NCI-H345 (cell line): ENCODE data around the gene NLRC3.

Experiments used
- DNase-seq: peaks from one replicate; lab custom pipeline; 2025; lab: John Stamatoyannopoulos, UW

The NLRC3 gene

DNA sequence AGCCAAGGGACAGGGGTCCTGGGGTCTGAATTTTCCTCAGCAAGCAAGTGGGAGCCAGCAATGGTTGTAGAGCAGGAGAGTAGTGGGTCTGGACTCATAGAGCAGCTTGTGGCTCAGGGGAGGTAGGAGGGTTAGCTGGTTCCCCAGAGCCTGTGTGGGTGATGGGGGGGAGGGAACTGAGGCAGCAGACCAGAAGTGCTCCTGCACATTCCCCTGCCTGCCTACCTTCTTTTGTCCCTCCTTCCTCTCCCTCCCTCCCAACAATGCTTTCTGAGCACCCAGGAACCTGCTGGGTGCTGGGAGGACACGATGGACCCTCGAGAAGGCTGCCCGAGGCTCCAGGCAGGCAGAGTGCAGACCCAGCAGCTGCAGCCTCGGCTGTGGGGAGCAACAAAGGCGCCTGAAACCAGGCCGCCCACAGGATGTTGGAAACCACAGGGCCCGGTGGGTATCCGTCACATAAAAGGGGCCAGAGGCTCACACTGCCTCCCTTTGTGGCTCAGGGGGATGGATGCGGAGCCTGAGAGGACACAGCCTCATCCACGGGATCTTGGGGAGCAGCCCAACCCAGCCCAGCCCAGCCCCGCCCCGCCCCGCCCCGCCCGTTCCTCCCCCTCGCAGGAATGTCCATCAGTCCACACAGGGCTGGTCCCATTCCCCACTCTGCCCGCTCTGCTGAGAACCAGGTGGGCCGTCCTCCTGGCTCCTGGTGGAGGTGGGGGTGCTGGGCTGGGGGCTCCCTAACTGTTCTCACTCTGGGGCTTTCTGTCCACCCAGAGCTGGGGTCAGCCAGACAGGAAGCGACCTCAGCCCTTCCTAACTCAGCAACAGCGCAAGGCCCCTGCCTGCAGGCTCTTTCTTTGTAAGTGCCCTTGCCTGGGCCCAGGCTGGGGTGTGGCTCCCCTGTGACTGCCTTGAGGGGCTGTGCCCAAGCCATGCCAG, 1.7 kb upstream of the NLRC3 start:
- no peak for DNase-seq

DNA sequence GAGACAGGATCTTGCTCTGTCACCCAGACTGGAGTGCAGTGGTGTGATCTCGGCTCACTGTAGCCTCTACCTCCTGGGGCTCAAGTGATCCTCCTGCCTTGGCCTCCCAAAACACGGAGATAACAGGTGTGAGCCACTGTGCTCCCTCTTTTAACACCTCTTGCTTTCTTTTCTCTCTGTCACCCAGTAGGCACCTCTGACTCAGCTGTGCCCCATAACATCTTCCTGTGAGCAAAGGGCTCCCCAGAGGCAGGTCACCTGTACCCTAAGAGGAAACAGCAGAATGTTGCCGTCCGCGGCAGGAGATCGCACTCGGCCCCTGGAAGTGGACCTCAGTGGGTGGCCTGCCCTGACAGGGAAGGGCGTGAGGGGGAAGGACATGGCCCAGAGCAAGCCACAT, 918 bp upstream of the NLRC3 start:
- no peak for DNase-seq

DNA sequence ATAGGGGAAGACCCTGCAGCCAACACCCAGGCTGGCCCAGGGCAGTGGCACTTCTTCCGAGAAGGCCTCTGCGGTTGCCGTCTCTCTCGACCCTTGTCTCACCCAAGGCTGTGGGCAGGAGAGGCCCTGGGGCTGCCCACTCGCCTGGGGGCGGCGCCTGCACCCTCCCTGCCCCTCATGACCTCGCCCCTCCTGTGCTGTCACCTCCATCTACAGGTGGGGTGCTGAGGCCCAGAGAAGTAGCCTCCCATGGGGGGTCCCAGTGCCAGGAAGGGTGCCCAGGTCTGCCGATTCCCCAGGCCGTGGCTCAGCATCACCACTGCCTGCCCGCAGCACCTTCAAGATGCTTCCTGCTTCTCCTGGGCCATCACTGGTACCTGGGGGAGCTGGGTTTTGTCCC, 992 bp downstream of the NLRC3 start:
- no peak for DNase-seq

DNA sequence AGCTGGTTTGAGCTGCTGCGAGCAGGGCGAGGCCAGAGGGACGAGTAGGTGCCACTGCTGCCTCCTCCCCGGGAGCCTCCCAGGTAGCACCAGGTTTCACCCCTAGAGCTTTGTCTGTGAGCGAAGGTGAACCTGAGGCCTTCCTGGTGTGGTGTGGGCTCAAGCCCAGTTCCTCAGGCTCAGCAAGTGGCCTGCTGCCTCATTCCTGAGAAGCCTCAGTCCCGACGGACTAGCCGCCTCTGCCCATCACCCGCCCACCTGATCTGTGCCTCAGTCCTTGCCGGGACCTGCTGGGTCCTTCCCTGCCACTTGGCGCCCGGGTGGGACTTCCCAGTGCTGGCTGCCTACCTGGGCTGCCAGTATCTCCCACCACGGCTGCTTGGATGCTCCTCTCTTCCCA, 1.7 kb downstream of the NLRC3 start:
- no peak for DNase-seq

DNA sequence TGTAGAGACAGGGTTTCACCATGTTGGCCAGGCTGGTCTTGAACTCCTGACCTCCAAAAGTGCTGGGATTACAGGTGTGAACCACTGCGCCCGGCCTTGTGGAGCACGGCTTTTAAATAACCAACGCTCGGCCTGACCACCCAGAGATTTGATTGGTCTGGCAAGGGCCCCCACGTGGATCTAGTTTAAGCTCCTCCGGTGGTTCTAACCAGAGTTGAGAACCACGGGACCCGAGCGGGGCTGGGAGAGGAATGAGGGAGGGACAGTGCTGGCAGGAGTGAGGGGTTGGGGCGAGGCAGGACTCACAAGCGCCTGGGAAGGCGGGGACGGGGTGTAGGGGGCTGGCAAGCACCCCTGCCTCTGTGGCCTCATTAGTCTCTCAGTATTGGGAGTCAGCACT, 3.0 kb downstream of the NLRC3 start:
- DNase-seq, result no peak

DNA sequence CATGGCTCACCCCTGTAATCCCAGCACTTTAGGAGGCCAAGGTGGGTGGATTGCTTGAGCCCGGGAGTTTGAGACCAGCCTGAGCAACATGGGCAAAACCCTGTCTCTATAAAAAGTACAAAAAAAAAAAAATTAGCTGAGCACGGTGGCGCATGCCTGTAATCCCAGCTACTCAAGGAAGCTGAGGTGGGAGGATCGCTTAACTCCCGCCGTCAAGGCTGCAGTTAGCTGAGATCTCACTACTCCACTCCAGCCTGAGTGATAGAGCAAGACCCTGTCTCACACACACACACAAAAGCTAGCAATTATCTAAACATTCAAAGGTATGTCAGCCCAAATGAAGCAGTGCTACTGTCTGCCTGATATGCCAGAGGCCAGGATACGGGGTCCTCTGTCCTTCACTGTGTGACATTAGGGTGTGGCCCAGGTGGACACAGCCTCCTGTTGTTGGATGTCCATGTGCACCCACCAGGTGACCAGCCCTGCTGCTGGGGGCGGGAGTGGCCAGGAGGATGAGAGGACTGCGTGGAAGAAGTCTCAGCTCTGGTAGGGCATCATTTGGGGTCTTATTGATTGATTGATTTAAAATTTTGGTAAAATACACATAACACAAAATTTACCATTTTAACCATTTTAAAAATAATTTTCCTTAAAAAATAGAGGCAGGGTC, 3.9 kb downstream of the NLRC3 start:
- DNase-seq, result no peak

DNA sequence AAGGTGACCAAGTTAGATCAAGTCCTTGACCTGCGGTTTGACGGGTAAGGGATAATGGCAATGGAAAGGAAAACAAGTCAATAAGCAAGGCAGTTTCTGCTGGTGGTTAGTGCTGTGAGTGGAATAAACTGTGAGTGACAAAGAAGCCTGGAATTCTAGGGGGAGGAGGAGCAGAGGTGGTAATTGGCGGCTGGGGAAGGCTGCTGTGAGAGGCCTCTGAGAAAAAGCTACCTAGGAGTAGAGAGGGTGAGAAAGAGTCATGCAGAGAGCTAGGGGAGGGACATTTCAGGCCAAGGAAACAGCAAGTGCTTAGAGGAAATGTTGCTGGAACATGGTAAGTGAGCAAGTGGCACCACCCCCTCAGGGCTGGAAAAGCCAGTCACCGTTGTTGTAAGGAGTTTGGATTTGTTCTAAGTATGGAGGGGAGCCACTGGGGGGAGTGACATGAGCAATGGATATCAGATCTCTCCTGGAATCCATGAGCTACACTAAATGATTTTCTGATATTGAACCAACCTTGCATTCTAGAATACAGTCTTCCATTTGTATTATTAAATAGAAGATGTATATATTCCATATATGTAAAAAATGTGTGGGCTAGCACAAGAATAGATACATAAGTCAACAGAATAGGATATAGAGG, 6.7 kb downstream of the NLRC3 start:
- no peak for DNase-seq

DNA sequence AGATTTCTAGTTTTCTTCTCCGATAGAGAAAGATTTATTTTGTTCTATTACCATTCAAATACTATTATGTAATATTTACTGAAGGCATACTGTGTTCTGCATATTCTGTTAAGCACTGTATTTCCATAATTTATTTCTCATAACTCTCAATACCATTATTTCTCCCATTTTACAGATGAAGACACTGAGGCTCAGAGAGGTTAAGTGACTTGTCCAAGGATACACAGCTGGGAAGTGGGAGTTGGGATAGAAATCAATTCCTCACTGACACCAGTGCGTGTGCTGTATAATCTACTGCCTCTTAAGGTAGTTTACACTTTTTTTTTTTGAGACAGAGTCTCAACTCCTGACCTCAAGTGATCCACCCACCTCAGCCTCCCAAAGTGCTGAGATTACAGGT, 7.4 kb downstream of the NLRC3 start:
- DNase-seq, result no peak

DNA sequence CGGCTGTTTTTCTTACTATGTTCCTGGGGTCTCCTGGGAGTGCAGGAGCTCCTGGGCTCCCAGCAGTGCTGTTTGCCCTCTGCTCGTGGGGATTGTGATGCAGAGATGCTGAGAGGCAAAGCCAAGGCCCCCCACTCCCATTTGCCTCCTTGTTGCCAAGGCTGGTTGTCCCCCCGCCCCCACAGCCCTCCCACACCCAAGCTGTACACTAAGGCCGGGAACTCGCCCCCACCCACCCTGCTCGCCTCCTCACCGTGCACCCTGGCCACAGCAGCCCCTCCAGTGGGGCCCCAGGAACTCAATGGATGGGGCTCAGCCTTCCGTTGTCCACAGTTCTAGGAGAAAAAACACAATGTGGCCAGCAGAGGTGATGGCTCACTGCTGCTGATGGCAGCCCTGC, 10.2 kb downstream of the NLRC3 start:
- DNase-seq, result no peak

DNA sequence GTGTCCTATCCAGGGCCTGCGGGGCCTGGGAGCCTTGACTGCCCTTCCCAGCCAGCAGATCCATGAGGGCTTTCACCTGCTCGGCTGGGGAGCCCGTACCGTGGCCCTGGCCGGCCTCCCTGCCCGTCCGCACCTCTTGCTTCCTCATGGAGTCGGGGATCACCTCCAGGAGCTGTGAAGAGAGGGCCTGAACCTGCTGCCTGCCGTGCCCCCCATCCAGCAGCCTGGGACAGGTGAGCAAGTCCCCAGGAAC, 12.4 kb downstream of the NLRC3 start:
- DNase-seq, result no peak

DNA sequence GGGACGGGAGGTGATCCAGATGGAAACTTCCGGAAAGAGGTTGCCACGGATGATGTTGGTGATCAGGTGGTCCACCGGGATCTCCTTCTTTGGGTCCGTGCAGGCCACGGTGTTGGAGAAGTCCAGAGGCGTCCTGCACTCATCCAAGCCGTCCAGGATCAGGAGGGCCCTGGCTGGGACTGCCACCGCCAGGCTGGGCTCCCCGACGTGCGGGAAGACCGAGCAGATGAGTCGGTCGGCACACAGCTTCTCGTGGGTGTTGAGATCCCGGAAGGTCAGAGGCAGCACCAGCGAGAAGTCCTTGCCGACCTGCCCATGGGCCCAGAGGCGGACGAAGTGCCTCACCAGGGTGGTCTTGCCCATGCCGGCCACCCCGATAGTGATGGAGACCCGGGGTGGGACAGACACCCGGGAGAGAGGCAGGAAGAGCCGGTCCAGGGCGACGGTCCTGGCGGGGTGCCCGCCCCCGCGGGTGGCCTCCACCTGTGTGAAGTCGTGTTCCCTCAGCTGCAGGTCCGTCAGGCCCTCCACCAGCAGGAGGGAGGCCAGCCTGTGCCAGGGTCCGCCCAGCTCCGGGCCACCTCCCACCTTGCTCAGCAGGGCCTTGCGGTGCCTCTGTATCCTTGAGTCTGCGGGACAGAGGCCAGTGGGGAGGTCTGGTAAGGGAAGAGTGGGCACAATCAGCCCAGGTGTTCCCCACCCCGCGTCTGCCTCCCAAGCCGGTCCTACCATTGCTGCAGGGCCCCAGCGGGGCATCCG, 12.9 kb downstream of the NLRC3 start:
- DNase-seq, result no peak

DNA sequence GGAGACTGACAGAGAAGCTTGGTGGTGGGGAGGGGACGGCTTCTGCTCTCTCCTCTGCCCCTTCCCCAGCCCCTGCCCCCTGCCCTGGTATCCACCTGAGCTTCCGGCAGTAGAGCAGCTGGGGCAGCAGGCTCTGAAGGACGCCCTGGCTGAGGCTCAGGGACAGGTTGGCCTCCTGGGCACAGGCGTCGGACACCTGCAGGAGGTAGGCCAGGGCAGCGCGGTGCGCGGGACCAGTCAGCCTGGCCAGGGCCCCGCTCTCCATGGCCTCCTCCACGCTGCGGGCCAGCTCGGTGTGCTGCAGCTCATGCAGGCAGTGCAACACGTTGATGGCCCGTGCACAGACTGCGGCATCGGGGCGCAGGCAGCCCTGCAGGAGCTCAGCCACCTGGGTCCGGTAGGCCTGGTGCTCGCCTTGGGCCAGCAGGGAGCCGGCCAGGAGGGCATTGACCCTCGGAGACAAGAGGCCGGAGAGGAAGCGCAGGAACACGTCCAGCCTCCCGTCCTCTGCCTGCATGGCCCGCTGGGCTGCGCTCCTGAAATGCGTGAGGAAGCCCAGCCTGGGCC, 14.2 kb downstream of the NLRC3 start:
- DNase-seq, result no peak

DNA sequence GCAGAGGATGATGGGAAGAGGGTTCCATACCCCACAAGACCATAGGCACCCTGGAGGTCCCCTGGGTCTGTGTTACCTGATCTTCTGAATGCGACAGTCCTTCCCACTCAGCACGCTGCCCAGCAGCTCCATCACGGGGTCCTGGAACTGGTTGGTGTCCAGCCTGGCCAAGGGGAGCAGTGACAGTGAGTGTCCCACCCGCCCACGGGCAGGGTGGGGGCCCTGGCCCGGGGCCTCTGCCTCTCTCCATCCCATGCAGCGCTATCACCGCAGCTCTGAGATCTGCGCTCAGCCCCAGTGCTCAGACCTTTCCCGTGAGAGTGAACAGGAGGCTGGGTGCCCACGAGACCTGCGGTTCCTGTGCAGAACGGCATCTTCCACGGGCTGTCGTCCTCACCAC, 15.6 kb downstream of the NLRC3 start:
- DNase-seq, result no peak

DNA sequence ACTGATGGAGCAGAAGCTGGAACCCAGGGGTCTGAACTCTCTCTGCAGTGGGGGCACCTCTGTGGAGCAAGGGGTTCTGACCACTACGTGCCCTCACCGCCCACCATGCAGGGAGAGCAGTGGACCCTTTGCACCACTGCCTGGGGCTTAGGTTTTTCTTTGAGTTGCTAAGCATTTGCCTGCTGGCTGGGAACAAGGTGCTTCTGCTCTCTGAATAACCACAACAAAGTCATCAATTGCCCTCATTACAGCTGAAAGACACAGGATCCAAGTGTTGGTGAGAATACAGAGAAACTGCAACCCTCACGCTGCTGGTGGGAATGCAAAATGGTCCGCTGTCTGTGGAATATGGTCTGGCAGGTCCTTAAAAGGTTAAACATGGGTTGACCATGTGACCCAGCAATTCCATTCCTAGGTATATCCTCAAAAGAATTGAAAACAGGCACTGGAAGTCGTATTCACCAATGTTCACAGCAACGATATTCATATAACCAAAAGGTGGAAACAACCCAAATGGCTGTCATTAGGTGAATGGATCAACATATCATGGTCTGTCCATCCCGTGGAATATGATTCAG, 22.8 kb downstream of the NLRC3 start:
- DNase-seq, result no peak

DNA sequence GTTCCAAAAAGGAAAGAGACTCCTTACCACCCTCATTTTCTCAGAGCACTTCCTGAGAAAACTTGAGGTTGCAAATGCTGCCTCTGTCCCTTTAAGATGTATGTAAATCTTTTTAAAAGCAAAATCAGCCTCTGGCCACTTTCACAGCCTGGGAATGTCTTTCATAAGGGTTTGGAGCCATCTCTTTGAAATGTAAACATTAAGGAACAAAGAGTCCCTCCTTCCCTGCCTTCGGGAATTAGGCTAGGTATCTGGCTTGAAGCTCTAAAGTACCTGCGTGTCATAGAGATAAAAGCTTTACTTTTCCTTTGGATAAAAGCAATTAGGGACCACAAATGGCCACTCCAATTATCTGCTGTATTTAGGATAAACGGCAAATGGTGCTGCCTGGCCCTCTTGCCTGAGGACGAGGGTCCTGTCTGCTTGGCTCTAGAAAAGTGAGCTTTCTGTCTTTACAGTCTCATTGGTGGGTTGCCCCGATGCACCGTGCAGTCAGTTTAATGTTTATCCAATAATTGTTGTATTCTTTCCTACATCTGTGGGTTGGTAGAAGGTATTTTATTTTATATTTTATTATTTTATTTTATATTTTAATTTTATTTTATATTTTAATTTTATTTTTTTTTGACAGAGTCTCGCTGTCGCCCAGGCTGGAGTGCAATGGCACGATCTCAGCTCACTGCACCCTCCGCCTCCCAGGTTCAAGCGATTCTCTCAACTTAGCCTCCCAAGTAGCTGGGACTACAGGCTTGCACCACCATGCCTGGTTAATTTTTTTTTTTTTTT, 23.9 kb downstream of the NLRC3 start:
- peak; percentile 13 for DNase-seq

DNA sequence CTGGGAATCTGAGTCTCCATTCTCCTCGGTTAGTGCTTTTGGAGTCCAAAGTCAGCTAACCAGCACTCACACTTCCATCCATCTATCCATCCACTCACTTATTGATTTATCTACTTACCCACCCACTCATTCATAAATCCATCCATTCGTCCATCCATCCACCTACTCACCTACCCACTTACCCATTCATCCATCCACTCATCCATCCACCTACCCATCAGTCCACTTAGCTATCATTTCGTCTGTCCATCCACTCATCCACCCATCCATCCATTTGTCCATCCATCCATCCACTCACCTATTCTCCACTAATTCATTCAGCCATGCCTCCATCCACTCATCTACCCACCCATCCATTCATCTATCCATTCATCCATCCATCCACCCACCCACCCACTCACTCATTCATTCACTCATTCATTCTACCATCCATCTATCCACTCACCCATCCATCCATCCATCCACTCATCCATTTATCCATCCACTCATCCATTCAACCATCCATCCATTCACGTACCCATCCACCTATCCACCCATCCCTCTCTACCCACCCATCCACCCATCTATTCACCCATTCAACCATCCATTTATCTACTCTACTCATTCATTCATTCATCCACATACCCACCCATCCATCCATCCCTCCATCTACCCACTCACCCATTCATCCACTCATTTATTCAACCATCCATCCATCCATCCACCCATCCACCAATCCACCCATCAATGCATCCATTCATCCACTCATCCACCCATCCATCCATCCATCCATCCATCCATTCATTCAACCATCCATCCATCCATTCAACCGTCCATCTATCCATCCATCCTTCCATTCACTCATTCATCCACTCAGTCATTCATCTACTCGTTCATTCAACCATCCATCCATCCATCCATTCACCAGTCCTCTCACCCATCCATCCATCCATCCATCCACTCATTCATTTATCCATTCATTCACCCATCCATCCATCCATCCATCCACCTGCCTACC, 26.1 kb downstream of the NLRC3 start:
- DNase-seq, result no peak

DNA sequence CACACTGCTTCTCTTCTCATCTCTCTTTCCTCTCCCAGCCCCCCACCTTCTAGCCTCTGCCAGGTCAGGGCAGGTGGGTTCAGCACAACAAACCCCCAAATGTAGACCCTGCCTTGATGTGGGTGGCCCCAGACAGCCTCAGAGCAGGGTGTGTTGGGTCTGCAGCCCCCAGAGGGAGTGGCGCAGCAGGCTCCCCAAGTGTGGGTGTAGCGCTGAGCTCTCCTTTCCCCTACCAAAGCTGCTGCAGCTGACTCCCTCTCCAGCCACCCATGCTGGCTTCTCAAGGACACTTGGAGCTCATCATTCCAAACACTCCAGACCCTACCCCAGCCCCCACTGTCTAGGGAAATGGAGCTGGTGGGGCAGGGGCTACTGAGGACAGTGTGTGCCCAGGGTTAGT, 27.3 kb downstream of the NLRC3 start:
- DNase-seq, result no peak

DNA sequence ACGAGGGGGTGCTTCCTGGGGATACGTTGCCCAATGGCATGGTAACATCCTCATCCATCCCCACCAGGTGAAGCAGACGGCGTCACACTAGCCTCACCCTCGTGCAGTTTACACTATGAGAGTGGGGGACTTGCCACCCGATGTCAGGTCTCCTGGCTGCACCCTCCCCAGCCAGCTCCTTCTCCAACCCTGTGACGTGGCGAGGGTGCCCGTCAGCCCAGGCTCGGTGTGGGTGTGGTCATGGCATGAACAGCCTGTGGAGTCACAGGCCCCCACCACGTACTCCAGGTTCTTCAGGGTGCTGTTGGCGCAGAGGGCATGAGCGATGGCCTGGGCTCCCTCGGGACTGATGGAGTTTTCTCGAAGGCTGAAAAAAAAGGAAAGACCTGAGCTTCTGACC, 28.3 kb downstream of the NLRC3 start:
- DNase-seq, result no peak

DNA sequence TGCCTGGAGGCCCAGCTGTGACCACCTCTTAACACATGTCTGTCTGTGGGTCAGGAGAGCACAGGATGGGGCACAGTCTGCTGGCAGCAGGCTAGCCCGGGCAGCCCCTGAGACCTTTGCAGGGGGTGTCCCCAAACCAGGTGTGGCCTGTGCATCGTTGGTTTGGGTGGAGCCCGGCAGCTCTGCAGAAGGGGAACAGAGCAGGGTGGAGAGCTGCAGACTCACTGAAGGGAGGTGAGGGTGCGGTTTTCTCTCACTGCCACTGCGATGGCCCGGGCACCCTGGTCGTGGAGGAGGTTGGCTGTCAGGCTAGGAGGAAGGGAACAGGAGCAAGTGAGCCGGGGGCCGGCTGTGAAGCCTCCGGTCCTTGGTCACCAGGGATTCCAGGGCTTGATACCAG, 28.8 kb downstream of the NLRC3 start:
- DNase-seq, result no peak
